ENCODE measurements around the gene POP4.
"Not testable (repeated sequence)": the region's sequence is repeated elsewhere in the genome, so short reads cannot be mapped to it uniquely, and the experiment has no call there.

The POP4 gene

DNA sequence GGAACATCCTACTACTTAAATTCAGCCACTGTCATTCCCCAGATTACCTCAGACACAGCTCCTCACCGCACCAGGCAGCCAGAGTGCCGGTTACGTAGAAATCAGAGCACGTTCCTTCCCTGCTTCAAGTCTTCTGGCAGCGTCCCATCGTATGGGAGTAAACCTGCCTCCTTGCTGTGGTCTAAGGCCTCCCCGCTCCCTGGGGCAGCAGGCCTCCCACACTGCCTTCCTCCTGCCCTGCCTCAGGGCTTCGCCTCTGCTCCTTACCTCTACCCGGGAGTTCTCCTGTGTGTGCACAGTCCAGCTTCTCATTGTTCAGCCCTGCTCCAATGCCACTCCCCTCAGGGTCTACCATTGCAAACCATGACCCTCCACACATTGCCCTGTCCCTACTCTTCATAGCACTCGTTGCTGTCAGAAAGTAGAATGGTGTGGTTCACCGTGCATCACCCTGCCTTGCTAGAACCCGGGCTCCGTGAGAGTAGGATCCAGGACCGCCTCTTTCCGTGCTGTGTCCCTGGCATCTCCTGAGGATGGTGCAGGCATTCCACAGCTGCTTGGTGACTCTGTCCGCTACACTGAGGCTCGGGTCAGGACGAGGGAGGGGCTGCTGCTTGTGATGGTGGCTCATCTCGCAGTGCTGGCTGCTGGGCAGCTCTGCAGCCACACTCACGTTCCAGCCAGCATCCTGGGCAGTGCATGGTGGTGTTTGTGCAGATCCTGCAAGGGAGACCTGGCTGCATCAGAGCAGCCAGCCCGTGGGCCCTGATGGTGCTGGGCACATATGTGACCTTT lies 6.9 kb downstream of the POP4 start:
- DNase-seq: no peak

DNA sequence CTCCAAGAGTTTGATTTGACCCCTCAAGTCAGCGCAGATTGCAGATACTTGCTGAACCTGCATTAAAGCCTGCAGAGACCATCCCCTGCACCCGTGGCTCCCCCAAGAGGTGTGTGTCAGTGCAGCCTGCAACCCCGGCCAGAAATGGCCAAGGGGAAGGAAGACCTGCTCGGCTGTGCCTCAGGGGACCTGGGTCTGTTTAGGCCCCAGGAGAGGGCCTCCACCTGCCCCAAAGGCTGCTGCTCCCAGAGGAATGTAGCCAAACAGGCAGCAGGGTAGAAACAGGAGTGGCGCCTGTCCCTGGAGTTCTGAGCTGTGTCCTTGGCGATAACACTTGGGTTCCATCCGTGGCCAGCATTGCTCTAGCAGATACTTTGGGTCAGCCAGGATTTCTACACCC lies 8.0 kb downstream of the POP4 start:
- DNase-seq: no peak

DNA sequence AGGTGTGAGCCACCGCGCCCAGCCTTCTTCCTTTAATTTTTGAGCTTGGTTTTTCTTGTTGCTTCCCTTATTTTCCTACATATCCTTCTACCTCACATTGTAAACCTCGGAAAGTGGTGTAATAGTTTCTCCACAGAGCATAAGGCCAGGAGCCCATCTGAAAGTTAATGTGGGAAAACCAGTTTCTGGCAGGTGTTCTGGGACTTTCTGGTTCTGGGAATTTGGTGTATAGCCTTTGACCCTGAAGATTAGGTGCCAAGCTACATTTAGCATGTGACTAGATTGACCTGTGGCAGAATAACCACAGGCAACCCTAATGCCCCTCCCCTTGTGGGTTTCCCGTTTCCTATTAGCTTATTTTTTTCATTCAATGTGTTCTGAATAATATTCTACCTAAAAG lies 8.7 kb downstream of the POP4 start:
- no peak for DNase-seq

DNA sequence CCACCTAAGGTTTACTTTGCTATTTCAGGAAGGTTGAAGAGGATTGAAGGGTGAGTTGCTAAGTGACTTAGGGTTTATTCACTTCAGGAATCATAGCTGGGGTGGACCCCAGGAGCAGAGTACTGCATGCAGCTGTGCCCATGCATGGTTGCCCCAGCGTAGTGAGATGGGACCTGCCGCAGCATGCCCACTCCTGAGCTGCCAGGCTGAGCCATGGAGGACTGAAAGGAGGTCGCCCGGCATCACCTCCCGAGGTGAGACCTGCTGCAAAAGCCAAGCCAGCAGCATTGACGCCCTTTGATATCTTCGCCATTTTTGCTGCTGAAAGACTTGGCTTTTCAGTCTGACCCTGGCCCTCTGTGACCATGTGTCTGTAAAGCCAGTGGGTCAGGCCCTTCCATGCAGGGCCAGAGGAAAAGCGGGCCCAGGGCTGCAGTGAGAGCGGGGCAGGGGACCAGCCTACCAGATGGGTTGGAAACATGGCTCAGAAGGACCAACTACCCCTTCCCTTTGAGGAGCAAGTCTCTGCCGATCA lies 9.9 kb downstream of the POP4 start:
- no peak for DNase-seq

DNA sequence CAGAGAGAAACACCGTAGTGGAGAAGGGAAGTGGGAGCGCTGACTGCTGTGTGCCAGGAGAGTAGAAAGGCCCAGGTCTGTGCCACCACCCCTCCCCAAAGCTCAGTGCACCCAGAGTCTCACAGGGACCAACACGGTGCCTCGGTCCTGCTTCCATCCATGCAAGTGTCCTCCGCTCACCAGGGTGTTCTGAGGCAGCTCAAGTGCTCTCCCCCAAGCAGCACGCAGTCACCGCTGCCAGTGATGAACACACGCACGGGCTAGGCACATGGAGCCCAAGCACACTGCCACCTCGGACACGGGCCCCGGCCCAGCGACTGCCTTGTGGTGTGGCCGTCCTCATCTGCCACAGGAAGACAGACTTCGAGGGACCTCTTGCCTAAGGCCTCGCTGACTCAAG lies 10.5 kb downstream of the POP4 start:
- no peak for DNase-seq

DNA sequence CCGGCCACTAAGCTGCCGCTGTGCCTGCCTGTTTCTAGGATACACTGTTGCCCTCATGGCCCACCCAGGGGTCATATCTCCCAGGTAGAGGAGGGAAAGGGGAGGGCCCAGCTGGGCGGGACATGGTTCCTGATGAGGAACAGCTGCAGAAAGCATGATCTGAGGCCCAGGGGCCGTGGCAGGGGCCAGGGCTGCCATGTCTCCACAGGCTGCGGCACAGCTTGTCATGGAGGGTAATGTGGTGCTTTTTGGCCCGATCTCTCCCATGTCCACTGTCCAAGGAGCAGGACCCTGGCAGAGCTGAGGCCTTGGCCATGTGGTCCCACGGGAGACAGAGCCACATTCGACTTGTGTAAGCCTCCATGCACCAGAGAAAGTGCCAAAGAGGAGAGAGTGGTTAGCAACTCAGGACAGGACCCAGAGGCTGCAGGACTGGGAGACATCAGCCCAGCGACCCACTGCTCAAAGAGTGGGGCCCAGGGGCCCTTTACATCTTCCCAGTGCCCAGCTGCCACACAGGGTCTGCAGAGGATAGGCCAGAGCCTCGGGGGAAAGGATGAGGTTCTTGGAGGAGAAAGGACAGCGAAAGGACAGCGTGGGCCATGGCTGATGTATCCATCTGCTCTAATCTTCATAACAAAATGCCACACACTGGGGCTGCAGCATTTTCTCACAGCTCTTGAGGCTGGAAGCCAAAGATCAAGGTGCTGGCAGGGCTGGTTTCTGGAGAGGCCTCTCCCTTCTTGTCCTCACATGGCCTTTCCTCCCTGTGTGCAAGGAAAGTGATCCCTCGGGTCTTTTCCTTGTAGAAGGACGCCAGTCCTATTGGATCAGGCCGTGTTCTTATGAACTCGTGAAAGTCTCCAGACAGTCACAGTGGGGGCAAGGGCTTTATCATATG lies 11.5 kb downstream of the POP4 start:
- DNase-seq: no peak

DNA sequence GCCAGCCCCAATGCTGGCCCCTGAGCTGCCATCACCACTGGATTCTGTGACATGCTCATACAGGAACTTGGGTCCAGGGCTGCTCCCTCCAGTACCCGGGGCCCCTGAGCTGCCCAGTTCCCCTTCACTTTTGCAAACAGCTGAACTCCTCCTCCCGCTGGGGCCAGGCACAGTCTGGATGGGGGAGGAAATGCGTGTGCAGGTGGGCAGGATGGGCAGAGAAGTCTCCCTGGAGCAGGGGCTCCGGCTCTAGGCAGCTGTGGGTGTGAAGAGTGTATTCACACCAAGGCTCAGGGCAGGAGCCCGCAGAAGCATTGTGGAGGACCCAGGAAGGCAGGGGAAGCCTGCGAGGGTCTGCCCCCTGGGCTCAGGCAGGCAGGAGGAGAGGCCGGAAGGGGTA lies 12.4 kb downstream of the POP4 start:
- no peak for DNase-seq

DNA sequence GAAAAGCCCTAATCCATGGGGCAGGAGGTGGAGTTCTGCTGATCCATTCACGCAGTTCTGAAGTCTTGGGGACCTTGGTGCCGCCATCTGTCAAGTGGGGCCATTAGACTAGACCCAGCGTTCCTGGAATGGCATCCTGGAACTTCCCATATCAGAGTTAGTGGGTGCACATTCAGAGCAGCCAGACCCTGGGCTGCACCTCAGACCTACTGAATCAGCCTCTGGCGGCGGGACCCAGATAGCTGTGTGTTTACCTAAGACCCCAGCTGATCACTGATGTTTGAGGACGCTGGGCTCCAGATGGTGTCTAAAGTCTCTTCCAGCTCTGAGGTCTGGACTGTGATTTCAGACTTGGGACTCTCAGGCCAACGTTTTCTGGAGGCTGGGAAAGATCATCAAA lies 12.8 kb downstream of the POP4 start:
- DNase-seq: no peak

DNA sequence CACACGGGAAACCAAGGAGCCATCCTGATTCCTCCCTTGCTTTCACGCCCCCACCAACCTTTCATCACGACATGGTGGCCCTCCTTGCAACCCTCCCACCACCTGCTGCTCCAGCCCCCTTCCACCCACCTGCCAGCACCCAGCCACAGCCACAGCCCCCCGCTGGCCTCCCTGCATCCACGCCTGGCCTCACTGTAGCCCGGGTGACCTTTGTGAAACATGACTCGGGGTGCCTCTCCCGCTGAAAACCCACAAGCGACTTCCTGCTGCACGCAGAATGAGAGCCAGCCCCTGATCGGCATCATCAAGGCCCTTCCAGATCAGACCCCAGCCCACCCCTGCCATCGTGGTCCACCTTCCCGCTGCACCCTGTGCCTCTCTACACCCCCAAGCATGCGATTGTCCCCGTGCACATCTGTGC lies 14.9 kb downstream of the POP4 start:
- DNase-seq: peak; percentile 58

DNA sequence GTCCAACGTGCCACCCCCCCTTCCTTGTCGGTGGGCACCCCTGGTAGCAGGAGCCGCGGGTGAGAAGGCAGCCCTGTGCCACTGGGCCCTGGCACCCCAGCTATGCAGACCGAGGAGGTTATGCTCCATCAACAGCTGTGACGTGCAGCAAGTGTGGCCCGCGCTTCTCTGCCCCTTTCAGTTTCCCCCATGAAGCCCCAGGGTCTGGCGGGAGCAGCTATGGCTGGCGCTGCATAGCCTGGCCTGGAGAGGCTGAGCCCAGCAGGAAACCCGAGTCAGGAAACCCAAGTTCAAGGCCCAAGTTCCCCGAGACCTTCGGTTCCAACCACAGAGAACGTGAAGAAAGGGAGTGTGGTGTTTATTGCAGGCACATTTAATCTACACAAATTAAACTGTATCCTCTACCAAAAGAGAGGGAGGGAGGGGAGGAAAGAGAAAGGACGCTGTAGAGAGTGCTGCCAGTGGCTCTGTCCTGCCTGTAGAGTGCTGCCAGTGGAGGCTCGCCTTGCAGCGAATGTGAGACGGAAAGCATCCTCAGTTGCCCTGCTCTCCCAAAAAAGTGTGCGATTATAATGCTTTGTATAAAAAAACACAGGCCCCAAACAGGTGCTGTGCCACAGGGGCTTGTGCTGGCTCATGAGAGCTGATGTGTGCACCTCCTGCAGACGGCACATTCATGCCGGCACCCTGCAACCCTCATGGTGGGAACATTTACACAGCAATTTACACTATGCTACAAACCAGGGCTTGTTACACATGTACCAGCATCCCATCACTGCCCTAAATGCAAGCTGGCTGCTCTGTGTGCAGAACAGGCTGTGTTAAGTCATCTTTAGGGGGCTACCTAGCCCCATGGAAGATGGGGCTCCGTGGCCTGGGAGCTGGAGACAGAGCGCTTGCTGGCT lies 16.3 kb downstream of the POP4 start:
- peak; percentile 21 for DNase-seq

DNA sequence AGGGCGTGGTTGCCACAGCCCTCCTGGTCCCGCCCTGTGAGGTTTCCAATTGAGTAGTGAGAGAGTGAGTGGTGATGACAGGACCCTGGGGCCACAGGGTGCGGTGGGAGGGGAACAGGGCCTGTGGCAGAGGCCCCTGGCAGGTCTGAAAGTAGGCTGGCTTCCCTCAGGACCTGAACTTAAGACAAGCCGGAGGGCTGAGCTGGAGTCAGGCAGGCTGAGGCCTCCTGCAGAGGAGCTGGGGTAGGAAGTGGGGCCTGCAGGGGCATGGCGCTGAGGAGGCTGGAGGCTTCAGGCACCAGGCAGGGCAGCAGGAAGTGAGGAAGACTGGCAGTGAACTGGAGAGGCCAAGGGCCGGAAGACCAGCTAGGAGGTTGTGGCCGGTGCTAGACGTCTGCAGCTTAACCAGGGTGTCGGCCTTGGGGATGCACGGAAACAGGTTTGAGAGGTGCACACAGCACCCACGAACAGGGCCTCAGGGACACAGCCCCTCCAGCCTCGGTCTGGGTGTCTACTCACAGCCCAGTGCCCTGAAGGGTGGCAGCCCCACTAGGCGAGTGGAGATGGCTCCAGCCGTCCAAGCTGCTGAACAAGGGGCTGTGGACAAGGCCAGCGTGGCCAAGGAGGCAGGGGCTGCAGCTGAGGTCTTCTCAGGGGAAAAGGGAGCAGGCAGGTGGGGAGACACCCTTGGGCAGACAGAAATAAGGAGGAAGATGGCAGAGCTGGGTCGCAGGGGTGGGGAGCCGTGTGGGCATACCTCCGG lies 17.8 kb downstream of the POP4 start:
- peak; percentile 77 for DNase-seq

DNA sequence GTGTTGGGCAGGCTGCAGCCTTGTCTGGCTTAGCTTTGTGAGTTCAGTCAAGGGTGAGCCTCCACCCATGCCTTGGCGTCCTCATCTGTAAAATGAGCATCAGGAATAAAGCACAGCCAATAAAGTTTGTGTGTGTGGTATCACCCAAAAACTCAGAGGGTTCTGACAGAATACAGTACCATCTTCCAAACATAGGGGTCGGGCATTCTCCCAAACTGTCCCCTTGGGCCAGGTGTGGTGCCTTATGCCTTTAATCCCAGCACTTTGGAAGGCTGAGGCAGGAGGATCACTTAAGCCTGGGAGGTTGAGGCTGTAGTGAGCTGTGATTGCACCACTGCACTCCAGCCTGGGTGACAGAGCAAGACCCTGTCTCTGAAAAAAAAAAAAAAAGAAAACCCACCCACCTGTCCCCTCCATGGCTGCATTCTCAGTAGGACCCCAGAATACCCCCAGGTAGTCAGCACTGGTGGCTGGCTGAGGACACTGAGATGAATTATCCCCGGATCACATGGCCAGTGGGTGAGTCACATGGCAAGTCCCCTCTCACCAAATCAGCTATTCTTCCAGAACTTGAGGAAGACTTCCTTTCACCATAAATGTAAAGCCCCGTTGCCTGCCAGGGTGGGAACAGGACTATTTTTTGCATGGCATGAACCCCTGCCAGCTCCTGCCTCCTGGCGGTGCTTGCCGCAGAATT lies 18.6 kb downstream of the POP4 start:
- DNase-seq: no peak

DNA sequence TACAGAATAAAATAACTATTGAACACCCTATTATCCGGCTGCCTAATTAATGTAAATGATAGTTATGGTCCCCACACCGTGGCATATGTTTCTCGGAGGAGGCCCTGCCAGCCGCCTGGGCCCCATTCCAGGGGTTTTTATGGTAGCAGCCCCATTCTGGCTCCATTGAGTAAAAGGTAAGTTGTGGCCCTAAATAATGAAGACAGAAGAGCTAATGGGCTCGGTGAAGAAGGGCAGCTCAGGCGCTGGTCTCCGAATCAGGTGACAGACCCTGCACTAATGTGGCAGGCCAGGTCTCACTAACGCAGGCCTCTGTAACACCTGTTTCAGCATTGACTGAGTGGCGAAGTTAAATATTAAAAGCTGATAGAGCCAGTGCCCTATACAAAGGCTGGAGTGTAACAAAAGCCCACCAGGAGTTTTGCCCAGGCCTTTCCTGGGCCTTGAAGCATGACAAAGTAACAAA lies 19.1 kb downstream of the POP4 start:
- no peak for DNase-seq

DNA sequence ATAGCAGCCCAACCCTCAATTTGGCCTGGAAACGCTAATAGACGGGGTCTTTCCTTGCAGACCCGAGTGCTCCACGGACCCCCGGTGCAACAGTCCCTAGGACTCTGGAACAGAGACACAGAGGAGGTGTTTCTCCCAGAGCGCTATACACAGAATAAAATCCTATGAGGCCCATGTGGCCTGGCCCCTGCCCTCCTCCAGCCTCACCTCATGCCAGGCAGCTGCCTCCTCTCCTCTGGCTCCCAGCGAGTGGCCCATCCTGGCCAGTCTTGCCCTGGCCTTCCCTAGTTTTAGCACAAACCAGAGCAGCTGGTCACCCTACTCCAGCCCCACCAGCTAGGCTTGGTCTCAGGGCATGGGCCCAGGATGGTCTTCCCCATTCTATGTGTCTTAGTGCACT lies 20.3 kb downstream of the POP4 start:
- DNase-seq: no peak

DNA sequence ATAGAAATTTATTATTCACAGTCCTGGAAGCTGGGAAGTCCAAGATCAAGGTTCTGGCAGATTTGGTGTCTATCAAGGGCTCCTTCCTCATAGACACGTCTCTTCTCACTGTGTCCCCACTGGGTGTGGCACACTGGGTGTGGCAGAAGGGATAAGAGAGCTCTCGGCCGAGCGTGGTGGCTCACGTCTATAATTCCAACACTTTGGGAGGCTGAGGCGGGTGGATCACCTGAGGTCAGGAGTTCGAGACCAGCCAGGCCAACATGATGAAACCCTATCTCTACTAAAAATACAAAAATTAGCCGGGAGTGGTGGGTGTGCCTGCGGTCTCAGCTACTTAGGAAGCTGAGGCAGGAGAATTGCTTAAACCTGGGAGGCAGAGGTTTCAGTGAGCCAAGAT lies 20.7 kb downstream of the POP4 start:
- DNase-seq: not testable (repeated sequence)

DNA sequence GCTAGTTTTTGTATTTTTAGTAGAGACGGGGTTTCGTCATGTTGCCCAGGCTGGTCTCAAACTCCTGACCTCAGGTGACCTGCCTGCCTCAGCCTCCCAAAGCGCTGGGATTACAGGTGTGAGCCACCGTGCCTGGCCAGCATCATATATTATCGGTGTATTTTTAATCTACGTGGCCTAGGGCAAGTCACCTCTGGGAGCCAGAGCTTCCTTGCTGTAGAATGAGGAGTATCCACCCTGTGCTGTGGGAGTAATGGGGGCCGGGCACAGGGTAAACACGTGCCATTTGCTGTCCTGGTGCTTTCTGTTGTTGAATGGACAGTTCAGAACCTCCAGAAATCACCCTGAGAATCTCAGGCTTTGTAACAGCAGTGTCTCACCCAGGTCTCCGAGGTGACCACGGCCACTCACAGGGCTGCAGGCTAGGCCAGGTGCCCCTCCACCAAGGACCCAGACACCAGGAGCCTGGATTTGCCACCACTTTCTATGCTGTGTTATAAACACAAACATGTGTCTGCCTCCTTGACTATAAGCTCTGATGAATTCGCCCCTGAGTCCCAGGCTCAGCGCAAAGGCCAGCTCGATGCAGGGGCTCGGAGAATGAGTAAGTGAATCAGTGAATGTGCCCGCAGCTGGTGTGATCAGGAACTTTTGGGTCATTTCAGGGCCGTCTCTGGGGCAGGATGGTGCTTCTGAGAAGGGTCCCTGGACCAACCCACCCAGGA lies 22.7 kb downstream of the POP4 start:
- no peak for DNase-seq

DNA sequence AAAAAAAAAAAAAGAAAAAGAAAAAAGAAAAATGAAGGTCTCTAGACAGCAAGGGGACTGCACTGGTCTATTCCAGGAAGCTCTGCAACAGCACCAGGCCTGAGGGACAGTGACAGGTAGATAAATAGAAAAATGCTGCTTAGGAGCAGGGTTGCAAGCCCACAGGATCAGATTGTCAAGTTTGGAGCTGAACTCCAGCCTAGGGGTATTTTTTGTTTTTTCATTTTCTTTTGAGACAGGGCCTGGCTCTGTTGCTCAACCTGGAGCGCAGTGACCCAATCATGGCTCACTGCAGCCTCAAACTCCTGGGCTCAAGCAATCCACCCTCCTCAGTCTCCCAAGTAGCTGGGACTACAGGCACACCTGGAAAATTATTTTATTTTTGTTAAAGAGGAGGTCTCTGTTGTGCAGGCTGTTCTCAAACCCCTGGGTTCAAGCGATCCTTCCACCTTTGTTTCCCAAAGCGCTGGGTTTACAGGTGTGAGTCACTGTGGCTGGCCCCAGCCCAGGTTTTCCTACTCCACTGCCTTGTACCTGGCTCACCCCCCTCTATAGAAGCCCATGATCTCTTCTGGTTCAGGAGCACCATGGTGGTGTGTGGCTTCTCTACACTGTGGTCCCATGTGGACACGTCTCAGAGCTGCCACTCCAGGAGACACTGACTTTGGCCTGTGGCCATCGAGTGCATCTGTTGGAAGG lies 23.9 kb downstream of the POP4 start:
- DNase-seq: no peak

DNA sequence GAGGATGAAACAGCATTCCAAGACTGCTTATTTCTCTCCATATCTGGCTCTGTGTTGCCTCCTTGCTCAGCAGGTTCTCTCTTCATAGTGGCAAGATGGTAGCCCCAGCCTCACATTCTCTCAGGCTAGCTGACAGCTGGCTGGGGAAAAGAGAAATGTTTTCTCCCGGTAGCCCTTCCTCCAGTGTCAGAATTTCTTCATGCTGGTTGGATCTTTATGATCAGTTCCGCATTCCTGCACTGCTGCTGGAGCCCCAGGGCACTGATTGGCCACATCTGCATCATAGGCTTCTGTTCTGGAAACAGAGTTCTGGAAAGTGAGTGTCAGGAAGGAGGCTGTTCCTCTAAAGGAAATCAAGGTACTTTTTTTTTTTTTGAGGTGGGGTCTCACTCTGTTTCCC lies 24.6 kb downstream of the POP4 start:
- DNase-seq: no peak

DNA sequence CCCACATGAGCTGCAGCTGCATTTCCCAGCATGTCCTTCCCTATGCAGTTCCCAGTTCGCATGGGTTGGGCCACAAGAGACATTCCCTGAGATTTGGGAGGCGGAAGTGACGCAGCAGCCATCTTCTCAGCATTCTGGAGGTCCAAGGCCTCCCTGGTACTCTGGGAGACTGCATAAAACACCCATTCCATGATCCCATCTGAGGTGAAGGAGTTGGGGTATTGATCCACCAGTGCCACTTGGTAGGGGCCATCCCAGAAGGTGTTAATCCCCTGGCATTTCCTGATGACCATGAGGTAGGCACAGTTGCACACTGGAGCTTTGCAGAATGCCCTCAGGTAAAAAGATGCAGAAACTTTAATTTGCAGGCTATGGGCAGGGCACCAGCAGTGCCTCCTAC lies 25.4 kb downstream of the POP4 start:
- DNase-seq: no peak

DNA sequence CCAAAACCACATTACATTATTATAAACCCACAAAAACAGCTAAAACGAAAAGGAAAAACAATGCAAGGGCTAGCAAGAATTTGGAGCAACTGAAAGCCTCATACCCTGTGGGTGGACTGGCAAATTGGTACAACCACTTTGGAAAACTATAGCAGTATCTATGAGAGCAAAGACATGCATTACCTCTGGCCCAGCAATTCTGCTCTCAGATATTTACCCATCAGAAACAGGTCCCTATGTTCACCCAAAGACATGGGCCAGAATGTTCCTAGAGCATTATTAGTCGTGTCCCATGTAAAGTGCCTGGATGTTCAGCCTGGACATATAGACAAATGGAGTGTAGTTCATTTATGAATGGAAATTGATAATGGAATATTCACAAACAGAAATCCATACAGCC lies 27.9 kb downstream of the POP4 start:
- no peak for DNase-seq
